GM18520 (cell line): ENCODE data around the gene ZCCHC18.

ENCODE experiments used
- ATAC-seq: cut with Tn5 transposase; IDR thresholded peaks from one replicate; pipeline ENCODE4 v1.9.1; 2021; ENCODE audit not compliant: unreplicated experiment

Gene ZCCHC18

GRCh38 chrX:104130808-104131207 lies 18.5 kb downstream of the ZCCHC18 start:
- ATAC-seq, result no peak

- no peak for ATAC-seq
These were observed 22.4 kb downstream of the ZCCHC18 start for GRCh38 chrX:104134583-104135261.

- ATAC-seq, result no peak
These were observed 23.4 kb downstream of the ZCCHC18 start for GRCh38 chrX:104135677-104136076.

- peak; percentile 73 for ATAC-seq
These were observed 24.1 kb downstream of the ZCCHC18 start for GRCh38 chrX:104136241-104137019.

GRCh38 chrX:104137496-104137895 lies 25.2 kb downstream of the ZCCHC18 start:
- ATAC-seq, result no peak

- ATAC-seq, result no peak
These were observed 28.9 kb downstream of the ZCCHC18 start for GRCh38 chrX:104141087-104141760.

- no peak for ATAC-seq
These were observed 38.7 kb downstream of the ZCCHC18 start for GRCh38 chrX:104151037-104151436.

GRCh38 chrX:104156630-104157529 lies 44.6 kb downstream of the ZCCHC18 start, which contains the start of gene SLC25A53:
Gene SLC25A53 (minus strand): TSS chrX:104157009. CDS start chrX:104105257, 51,752 bp downstream.
- peak; percentile 68 for ATAC-seq
